Panc1 (cell line): ENCODE measurements around the gene MRPL33. TPM values are rescaled to one million over a fixed set of nuclear protein-coding genes. Genes with fewer than 3 reads are reported as not detected.
A peak's percentile ranks its signal among the peaks of the same experiment; 100 is the strongest.

Source experiments
- ATAC-seq: fragments of 200-7000 bp; cut with Tn5 transposase; 2 replicates; pipeline ENCODE4 v1.9.1; 2020; ENCODE audit warnings: mild to moderate bottlenecking, moderate library complexity
- BruUV-seq: library from RNA; stranded (reverse); fragments of 400-500 nt; replicated peaks from 2 replicates; lab custom pipeline; 2021; lab: Mats Ljungman, UMichigan
- CTCF ChIA-PET: fragments of 300-600 bp; sonication (Branson Sonifier 250); formaldehyde crosslinking; loops from one replicate; lab custom pipeline; 2022; ENCODE audit warnings: antibody characterized with exemption; lab: Charles Lee
- POLR2A ChIA-PET: fragments of 300-600 bp; sonication (Branson Sonifier 250); formaldehyde crosslinking; loops from one replicate; lab custom pipeline; 2022; ENCODE audit warnings: antibody characterized with exemption; lab: Charles Lee
- DNase-seq: peaks from one replicate; pipeline ENCODE4 v3.0.0-alpha.2; 2010; ENCODE audit warnings: low read depth, low spot score
- H3K27ac ChIP-seq: 2 replicates; pipeline ENCODE4 v1.5.1; 2011; ENCODE audit warnings: mild to moderate bottlenecking, low read length, inconsistent platforms
- H3K27me3 ChIP-seq: fragments of 200-500 bp; sonication (Bioruptor generic); 2 replicates; pipeline ENCODE4 v1.6.0; 2014; ENCODE audit warnings: low read length, inconsistent platforms; ENCODE audit not compliant: control insufficient read depth, insufficient read depth
- H3K36me3 ChIP-seq: fragments of 200-500 bp; sonication (Bioruptor generic); 2 replicates; pipeline ENCODE4 v1.5.1; 2014; ENCODE audit warnings: inconsistent platforms, mild to moderate bottlenecking, low read length, moderate library complexity; ENCODE audit not compliant: control insufficient read depth, insufficient read depth
- H3K4me1 ChIP-seq: 2 replicates; pipeline ENCODE4 v1.5.1; 2011; ENCODE audit warnings: inconsistent platforms, mild to moderate bottlenecking, low read length, moderate library complexity; ENCODE audit not compliant: control insufficient read depth, insufficient read depth
- H3K4me3 ChIP-seq, 2 experiments: 2 replicates each; pipeline ENCODE4 v1.5.1; 2011 to 2012; ENCODE audit warnings: low read depth in 2 of 2, low read length in 2 of 2, mild to moderate bottlenecking in 2 of 2, inconsistent platforms in 1 of 2, moderate library complexity in 1 of 2
- H3K9me3 ChIP-seq: fragments of 200-500 bp; sonication (Bioruptor generic); 2 replicates; pipeline ENCODE4 v1.5.1; 2014; ENCODE audit warnings: low read depth, mild to moderate bottlenecking, inconsistent platforms, low read length, moderate library complexity; ENCODE audit not compliant: control insufficient read depth, insufficient read depth
- CTCF ChIP-seq: fragments of 450-650 bp; IDR thresholded peaks from 2 replicates; pipeline ENCODE4 v1.5.1; 2017; ENCODE audit warnings: mild to moderate bottlenecking
- POLR2AphosphoS5 ChIP-seq: IDR thresholded peaks from 2 replicates; pipeline ENCODE4 v1.6.1; 2012; ENCODE audit warnings: mild to moderate bottlenecking, low read depth, low read length, moderate library complexity
- REST ChIP-seq, 2 experiments: IDR thresholded peaks; 2 replicates each; pipeline ENCODE4 v1.6.1; 2011 to 2012; ENCODE audit warnings: low read depth in 2 of 2, control low read depth in 1 of 2, low read length in 1 of 2, mild to moderate bottlenecking in 1 of 2, moderate library complexity in 1 of 2; ENCODE audit not compliant: insufficient read depth in 1 of 2
- SIN3A ChIP-seq: IDR thresholded peaks from 2 replicates; pipeline ENCODE4 v1.6.1; 2012; ENCODE audit warnings: low read depth, mild to moderate bottlenecking, low read length, moderate library complexity, borderline replicate concordance; ENCODE audit not compliant: insufficient read depth
- TCF7L2 ChIP-seq: IDR thresholded peaks from 2 replicates; pipeline ENCODE4 v1.6.1; 2011; ENCODE audit warnings: mild to moderate bottlenecking, low read depth, low read length, inconsistent platforms
- in situ Hi-C: cut with HindIII; loops from 2 replicates; pipeline ENCODE4 v1.10.0; 2016; ENCODE audit warnings: low sequenced_read_pairs, low pct_unique_long_range_greater_than_20kb
- intact Hi-C: fragments of 100-400 bp; cut with micrococcal nuclease; formaldehyde crosslinking; loops from one replicate; pipeline ENCODE4 v1.10.0; 2022; ENCODE audit not compliant: unreplicated experiment
- total RNA-seq: library from RNA; stranded (reverse); gene quantifications from one replicate; pipeline ENCODE4 v1.2.1, GENCODE V29; 2021; ENCODE audit not compliant: unreplicated experiment

Gene MRPL33
- total RNA-seq, 1 experiment from 2014 or later, result 61.6 TPM

GRCh38 chr2:27797841-27798240 lies 26.3 kb downstream of the MRPL33 start:
- H3K27me3 ChIP-seq, result no peaks in the 10 kb centered on the region
- intact Hi-C loops, result no loop called here
- BruUV-seq, result no TSS peak
- DNase-seq (no peak), ATAC-seq (no peak)
- H3K4me3 ChIP-seq, result no peak overlapping the region
- peaks cover 5% of the 10 kb centered on the region for H3K4me1 ChIP-seq
- TF ChIP-seq TCF7L2 (no peak), POLR2AphosphoS5 (no peak)
- H3K36me3 ChIP-seq, result no peaks in the 10 kb centered on the region
- no peaks in the 10 kb centered on the region for H3K9me3 ChIP-seq
- in situ Hi-C loops, result no loop called here
- H3K27ac ChIP-seq, result peak overlapping the region; percentile 8
- ChIA-PET CTCF (no interaction called here), POLR2A (no interaction called here)

GRCh38 chr2:27798486-27798885 lies 27.0 kb downstream of the MRPL33 start:
- Histone ChIP-seq H3K36me3 (no peaks in the 10 kb centered on the region), H3K9me3 (no peaks in the 10 kb centered on the region), H3K4me1 (peaks cover 5% of the 10 kb centered on the region), H3K27ac (peak overlapping the region; percentile 48), H3K27me3 (no peaks in the 10 kb centered on the region), H3K4me3 (no peak overlapping the region)
- intact Hi-C loops, result no loop called here
- in situ Hi-C loops, result no loop called here
- TF ChIP-seq CTCF, result no peak
- TF ChIP-seq SIN3A, result no peak
- no peak for TF ChIP-seq POLR2AphosphoS5
- no peak for TF ChIP-seq REST (IDR thresholded peaks at IDR 0.05; ENCODE audit: insufficient read depth in 1 of 2, low read depth in 2 of 2, low read length in 1 of 2)
- TF ChIP-seq TCF7L2, result no peak
- no peak for ATAC-seq
- no TSS peak for BruUV-seq
- ChIA-PET CTCF (no interaction called here), POLR2A (no interaction called here)
- DNase-seq, result no peak

- Histone ChIP-seq H3K27me3 (no peaks in the 10 kb centered on the region), H3K36me3 (no peaks in the 10 kb centered on the region), H3K9me3 (no peaks in the 10 kb centered on the region), H3K27ac (peak overlapping the region; percentile 48), H3K4me3 (no peak overlapping the region; a peak in 1 of 4 replicates), H3K4me1 (peaks cover 5% of the 10 kb centered on the region)
- TF ChIP-seq CTCF, result no peak
- no peak for TF ChIP-seq REST (IDR thresholded peaks at IDR 0.05; ENCODE audit: insufficient read depth in 1 of 2, low read depth in 2 of 2, low read length in 1 of 2)
- no peak for TF ChIP-seq POLR2AphosphoS5
- no peak for TF ChIP-seq SIN3A
- TF ChIP-seq TCF7L2, result no peak
- peak; percentile 91 for ATAC-seq
- intact Hi-C loops, result no loop called here
- peak; percentile 99 for DNase-seq
- CTCF ChIA-PET, result no interaction called here
- BruUV-seq, result no TSS peak
- POLR2A ChIA-PET, result no interaction called here
- in situ Hi-C loops, result no loop called here
Observed at GRCh38 chr2:27798948-27799645, 27.6 kb downstream of the MRPL33 start.
